PC-3 (cell line): ENCODE measurements around the gene MRPL33.

Experiments used
- EZH2 ChIP-seq: fragments of 300-600 bp; sonication (generic); IDR thresholded peaks from one replicate; pipeline ENCODE4 v1.6.1; 2017; ENCODE audit warnings: antibody characterized with exemption, mild to moderate bottlenecking, low read length; ENCODE audit not compliant: unreplicated experiment
- TF ChIP-seq, protein P1 (sequence below): fragments of 300-600 bp; sonication (generic); conservative IDR thresholded peaks from 2 replicates; pipeline ENCODE4 v1.5.1; 2017; ENCODE audit warnings: antibody characterized with exemption, low read depth, mild to moderate bottlenecking, low read length

DNA sequence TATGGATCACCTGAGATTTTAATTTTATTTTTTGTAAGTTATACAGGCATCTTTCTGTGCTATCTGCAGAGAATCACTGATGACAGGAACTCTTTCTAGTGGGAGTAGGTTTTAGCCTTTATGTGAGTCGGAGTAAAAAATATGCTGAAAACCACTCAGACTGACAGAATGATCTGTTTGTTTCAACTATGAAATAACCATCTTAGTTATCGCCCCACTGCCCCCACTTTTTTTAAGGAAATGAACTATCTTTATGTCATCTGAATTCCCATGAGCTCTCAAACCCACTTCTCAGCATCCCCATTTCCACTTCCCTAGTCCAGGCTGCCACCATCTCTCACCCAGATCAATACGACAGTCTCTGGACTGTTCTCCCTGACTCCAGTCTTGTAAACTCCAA is 38.9 kb downstream of the MRPL33 start:
- TF ChIP-seq, protein P1, sequence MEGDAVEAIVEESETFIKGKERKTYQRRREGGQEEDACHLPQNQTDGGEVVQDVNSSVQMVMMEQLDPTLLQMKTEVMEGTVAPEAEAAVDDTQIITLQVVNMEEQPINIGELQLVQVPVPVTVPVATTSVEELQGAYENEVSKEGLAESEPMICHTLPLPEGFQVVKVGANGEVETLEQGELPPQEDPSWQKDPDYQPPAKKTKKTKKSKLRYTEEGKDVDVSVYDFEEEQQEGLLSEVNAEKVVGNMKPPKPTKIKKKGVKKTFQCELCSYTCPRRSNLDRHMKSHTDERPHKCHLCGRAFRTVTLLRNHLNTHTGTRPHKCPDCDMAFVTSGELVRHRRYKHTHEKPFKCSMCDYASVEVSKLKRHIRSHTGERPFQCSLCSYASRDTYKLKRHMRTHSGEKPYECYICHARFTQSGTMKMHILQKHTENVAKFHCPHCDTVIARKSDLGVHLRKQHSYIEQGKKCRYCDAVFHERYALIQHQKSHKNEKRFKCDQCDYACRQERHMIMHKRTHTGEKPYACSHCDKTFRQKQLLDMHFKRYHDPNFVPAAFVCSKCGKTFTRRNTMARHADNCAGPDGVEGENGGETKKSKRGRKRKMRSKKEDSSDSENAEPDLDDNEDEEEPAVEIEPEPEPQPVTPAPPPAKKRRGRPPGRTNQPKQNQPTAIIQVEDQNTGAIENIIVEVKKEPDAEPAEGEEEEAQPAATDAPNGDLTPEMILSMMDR = no peak
- TF ChIP-seq EZH2 = no peak
